Right forelimb (tissue), 1 donor: Measurements from ENCODE around the gene EIF5A2.
"Not testable (repeated sequence)": the region's sequence is repeated elsewhere in the genome, so short reads cannot be mapped to it uniquely, and the experiment has no call there.

Source experiments
- DNase-seq: peaks from one replicate; pipeline ENCODE4 v3.0.0-alpha.2; 2018

EIF5A2 gene

GRCh38 chr3:170896333-170896732 lies 12.1 kb downstream of the EIF5A2 start:
- not testable (repeated sequence) for DNase-seq

GRCh38 chr3:170893895-170894294 lies 14.5 kb downstream of the EIF5A2 start:
- no peak for DNase-seq

- no peak for DNase-seq
Observed at GRCh38 chr3:170889630-170890029, 18.8 kb downstream of the EIF5A2 start.

DNA sequence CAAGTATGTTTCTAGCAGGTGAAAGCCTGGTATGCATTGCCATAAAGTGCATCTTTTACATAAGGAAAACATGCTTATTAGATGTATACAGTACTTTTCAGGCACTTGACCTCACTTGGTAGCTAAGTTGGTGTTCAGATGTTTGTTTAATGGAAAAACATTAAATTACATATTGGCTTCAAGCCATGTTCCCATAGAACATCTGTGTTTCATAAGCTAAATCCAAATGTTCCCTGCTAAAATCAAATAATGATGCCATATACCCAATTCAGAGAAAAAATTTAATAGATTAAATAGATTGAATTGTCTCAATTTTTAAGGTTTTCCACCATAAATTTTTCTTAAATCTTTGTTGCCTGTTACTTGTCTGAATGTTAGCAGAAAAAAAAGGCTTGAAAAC lies 19.3 kb downstream of the EIF5A2 start:
- no peak for DNase-seq

- DNase-seq, result not testable (repeated sequence)
Observed at GRCh38 chr3:170884109-170884930, 24.1 kb downstream of the EIF5A2 start.

DNA sequence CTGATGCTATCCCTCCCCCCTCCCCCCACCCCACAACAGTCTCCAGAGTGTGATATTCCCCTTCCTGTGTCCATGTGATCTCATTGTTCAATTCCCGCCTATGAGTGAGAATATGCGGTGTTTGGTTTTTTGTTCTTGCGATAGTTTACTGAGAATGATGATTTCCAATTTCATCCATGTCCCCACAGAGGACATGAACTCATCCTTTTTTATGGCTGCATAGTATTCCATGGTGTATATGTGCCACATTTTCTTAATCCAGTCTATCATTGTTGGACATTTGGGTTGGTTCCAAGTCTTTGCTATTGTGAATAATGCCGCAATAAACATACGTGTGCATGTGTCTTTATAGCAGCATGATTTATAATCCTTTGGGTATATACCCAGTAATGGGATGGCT lies 29.7 kb downstream of the EIF5A2 start:
- DNase-seq, result not testable (repeated sequence)

- not testable (repeated sequence) for DNase-seq
Observed at GRCh38 chr3:170877311-170877710, 31.1 kb downstream of the EIF5A2 start.

DNA sequence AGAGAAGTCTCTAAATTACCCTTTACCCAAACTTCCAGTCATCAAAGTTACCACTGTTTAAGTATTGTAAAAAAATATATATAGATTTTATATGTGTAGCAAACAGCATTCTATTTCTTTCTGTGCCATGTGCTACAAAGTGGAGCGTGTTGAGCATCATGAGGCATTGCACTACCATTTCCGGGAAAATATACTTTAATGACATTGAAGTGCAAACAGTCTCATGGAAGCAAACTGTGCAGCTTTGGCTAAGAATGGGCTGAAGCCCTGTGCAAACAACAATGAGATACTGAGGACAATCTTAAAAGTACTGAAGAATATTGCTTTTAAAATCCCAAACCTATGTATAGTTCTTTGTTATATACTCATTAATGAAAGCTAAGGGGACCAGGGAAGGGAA lies 31.9 kb downstream of the EIF5A2 start:
- DNase-seq, result no peak

DNA sequence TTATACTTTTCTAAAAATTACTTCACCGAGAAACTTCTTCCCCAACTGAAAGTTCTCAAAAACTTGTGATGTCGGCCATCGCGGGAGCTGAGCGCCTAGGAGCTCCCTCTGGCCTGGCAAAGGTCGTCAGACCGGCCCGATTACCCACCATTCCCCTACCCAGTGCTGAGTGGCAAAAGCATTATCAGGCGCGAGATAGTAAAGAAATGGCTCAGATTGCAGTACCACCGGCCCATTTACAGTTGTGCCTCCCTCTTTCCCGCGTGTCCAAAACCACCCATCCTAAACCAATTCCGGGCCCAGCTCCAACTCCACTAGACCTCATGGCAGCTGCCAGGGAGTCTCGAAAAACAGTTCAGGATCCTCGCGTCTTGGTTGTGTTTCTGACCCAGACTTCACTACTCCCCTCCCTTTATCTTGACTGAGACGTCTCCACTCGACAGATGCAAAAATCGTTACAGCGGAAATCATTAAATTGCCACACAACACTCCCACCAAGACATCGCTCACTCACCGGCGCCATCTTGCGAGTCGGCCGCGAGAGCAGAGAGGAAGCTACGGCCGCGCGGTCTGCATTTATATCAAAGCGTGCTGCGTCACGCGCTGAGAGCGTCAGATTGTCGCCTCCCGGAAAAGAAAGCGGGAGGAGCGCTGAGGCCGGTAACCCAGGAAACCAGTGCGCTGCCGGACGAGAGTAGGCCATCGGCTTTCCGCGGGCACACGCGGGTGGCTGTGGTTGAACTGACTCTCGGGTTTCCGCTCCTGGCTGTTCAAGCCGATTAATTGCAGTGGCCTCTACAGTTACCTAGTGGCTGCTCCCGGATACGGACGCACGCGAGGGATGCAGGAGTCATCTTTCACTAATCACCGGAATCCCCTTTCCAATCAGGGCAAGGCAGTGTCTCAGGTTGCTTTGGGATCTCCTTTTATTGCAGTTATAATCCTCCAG lies 38.5 kb downstream of the EIF5A2 start, which contains the start of gene RPL22L1:
Gene RPL22L1 (minus strand): TSS at position 551 of the 949 bp plus-strand sequence. CDS start 28 bp downstream, at position 523.
- DNase-seq, result peak; percentile 96

DNA sequence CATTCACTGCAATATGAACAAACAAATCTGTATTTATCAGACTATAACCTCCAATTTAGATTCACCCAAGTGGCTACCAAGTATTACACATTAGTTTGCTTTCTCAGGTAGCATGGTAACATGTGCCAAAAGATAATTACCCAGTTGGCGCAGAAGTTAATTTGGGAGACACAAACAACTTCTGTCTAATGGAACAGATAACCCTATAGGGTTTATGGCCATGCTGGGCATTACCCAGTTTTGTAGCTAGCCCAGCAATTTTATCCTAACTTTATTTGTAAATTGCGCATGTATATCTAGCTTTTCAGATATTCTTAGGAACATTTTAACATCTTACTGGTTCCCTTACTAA lies 39.2 kb downstream of the EIF5A2 start:
- no peak for DNase-seq

- DNase-seq, result no peak
Observed at GRCh38 chr3:170868577-170869238, 39.7 kb downstream of the EIF5A2 start.

- no peak for DNase-seq
Observed at GRCh38 chr3:170867143-170867937, 41.1 kb downstream of the EIF5A2 start.

DNA sequence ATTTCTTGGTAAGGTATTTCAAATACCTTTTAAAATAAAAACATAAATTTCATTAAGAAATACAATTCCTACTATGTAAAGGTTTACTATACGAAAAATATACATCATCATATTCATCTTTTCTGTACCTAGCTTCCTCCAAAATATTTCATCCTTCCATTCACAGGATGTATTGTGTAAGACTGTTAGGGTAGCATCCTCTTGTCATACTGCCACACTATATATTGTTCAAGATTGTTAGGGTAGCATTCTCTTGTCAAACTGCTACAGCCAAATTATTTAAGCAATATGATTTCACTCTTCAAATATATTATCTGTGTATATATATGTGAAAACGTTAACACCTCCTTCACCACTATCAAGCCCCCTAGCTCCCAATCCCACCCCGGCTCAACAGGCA lies 41.9 kb downstream of the EIF5A2 start:
- DNase-seq, result no peak

GRCh38 chr3:170865209-170866094 lies 43.0 kb downstream of the EIF5A2 start:
- DNase-seq, result no peak

DNA sequence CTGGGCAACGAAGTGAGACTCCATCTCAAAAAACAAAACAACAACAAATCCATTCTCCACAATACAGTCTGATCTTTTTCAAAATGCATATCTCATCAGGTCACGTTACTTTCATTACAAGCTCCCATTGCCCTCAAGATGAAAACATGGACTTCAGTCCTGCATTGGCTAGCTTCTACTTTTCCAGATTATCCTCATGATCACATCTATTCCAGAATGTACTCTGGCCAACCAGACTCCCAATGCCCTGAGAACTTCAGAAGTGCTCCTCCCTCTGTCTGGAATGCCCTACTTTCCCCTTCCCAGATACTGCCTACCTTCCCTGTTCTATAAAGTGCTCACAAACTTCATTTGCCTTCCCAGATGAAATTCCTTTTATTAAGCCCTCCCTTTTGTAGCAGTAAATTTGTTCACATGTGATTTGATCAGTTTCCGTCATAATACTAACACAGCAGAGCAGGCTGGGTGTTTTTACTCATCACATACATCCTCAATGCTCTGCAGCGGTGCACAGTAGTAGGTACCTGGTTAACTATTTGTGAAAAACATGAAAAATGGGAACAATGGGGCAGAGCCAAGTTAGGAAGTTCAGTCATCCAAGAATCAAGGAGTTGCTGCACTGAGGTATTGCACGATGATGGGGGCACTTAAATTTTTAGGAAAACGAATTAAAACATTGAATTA lies 43.8 kb downstream of the EIF5A2 start:
- no peak for DNase-seq

DNA sequence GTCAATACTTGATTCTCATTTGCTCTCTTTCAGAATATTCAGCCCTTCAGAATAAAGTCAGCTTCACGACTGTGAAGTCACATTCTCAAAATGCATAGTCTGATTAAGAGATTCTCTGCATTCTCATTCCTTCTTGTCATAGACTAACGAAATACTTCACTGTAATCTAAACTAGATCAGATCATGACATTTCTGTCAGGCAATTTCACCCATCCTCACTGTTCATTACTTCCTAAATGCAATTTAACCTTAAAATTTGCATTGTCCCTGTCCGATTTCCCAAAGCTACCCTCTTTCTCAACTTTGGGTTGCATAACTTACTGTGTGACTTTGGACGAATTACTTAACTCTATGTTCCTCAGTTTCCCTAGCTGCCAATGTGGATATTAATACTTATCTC lies 44.6 kb downstream of the EIF5A2 start:
- DNase-seq, result no peak

- DNase-seq, result no peak
Observed at GRCh38 chr3:170862618-170863374, 45.6 kb downstream of the EIF5A2 start.

DNA sequence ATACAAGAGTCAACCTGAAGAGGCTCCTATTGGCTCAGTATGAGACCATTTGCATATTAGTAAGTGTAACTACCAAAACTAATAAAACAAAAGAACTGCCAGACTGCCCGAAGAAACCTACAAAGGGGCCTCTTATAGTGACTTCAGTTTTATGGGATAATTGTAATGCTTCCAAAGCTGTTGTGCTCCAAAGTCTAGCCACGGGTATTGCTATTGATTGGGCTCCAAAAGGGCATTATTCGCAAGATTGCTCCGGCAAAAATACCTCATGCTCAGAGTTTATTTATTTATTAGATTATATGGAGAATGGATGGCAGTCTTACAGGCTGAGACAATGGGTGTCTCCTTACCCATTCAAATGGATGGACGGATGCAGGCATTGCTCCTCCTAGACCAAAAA lies 49.8 kb downstream of the EIF5A2 start:
- no peak for DNase-seq

DNA sequence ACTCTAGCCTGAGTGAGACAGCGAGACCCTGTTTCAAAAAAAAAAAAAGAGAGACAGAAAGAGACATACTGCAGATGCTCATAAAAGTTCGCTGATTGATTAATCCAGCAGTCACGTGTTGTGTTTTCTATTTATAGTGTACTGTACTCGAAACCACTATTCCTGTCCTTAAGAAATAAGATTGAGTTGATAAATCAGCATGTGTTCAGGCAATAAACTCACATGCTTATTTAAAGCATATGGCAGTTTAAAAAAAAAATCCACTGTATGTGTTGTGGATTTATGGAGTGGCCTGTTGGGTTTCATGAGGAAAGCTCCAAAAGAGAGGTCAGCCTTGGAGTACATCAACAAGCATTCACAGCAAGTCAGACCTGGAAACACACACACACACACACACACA lies 56.1 kb downstream of the EIF5A2 start:
- no peak for DNase-seq
